Right cardiac atrium (tissue), 5 donors: ENCODE measurements around the gene CTNNA3. TPM values are rescaled to one million over a fixed set of nuclear protein-coding genes. Genes with fewer than 3 reads are reported as not detected.
"Not testable (repeated sequence)": the region's sequence is repeated elsewhere in the genome, so short reads cannot be mapped to it uniquely, and the experiment has no call there.

Experiments used
- ATAC-seq, 2 donors: fragments of 200-7000 bp; cut with Tn5 transposase; one replicate each; pipeline versions ENCODE4 v1.8.0 to v1.9.1; 2020; ENCODE audit warnings: moderate library complexity in 2 of 2, mild to moderate bottlenecking in 1 of 2
- DNase-seq, 3 donors: peaks; one replicate each; pipeline ENCODE4 v3.0.0-alpha.2; 2020
- H3K27ac ChIP-seq: one replicate; pipeline ENCODE4 v1.5.1; 2013; ENCODE audit warnings: mild to moderate bottlenecking, low read length, control low read depth, moderate library complexity
- H3K27me3 ChIP-seq: one replicate; pipeline ENCODE4 v1.6.1; 2013; ENCODE audit not compliant: control insufficient read depth, insufficient read depth
- H3K4me1 ChIP-seq: one replicate; pipeline ENCODE4 v1.6.1; 2013; ENCODE audit warnings: low read length; ENCODE audit not compliant: control insufficient read depth, insufficient read depth
- H3K4me3 ChIP-seq: one replicate; pipeline ENCODE4 v1.5.1; 2013; ENCODE audit warnings: low read length, control low read depth
- H3K9me3 ChIP-seq: one replicate; pipeline ENCODE4 v1.6.1; 2013; ENCODE audit warnings: low read length; ENCODE audit not compliant: control insufficient read depth
- WGBS: extraction: QIAGEN DNeasy Blood & Tissue Kit; methylation state at CpG from one replicate; pipeline ENCODE4 v1.1.7; 2013; 5-methylcytosine and 5-hydroxymethylcytosine counted together
- intact Hi-C, 4 donors: fragments of 100-400 bp; cut with DNase I; formaldehyde crosslinking; loops; one replicate each; pipeline versions ENCODE4 v1.11.0 to v1.14.0; 2022 to 2023
- polyA plus RNA-seq: library from polyadenylated mRNA; stranded (reverse); fragments of 200-250 nt; gene quantifications from one replicate; pipeline ENCODE4 v1.2.3, GENCODE V29; 2013
- total RNA-seq, 4 donors: library from RNA; stranded (reverse); fragmentation: NEBNext Ultra II Directional; extraction: Animal tissue kit (Norgen Biotek cat#: 25700); gene quantifications; one replicate each; pipeline ENCODE4 v1.2.1, GENCODE V29; 2021
- donor health status: healthy with polysubstance abuse.
- donor health status: DM: no; HTN: yes; CAD: no.
- donor health status: DM: no; HTN: no; CAD: no.
- donor health status: DM: no; HTN: yes; CAD: no; lungs with severe emphysema.
- donor health status: DM: yes; HTN: yes; CAD: no.

CTNNA3 gene
- total and polyA plus RNA-seq, 5 donors: 4.5 to 81.7 (median 67.7) TPM

GRCh38 chr10:67438605-67439304 is 257.2 kb downstream of the CTNNA3 start:
- no peak for ATAC-seq

GRCh38 chr10:67433276-67433675 is 262.7 kb downstream of the CTNNA3 start:
- Histone ChIP-seq H3K27ac (no peak overlapping the region), H3K4me1 (no peaks in the 10 kb centered on the region), H3K27me3 (no peaks in the 10 kb centered on the region), H3K4me3 (no peak overlapping the region), H3K9me3 (no peaks in the 10 kb centered on the region)
- intact Hi-C loops: no loop called here
- ATAC-seq (no peak), DNase-seq (no peak)
- 73% methylated on average over 2 of the region's 2 CpGs for WGBS

More at GRCh38 chr10:67438605-67439304, 257.2 kb downstream of the CTNNA3 start:
- Histone ChIP-seq H3K4me3 (no peak overlapping the region), H3K9me3 (no peaks in the 10 kb centered on the region), H3K27me3 (no peaks in the 10 kb centered on the region), H3K4me1 (no peaks in the 10 kb centered on the region), H3K27ac (no peak overlapping the region)
- no peak for DNase-seq
- WGBS: 60% methylated on average over 4 of the region's 4 CpGs
- intact Hi-C loops: no loop called here

- Histone ChIP-seq H3K4me1 (no peaks in the 10 kb centered on the region), H3K27ac (no peak overlapping the region), H3K4me3 (no peak overlapping the region), H3K27me3 (no peaks in the 10 kb centered on the region), H3K9me3 (no peaks in the 10 kb centered on the region)
- WGBS: 86% methylated on average over 3 of the region's 3 CpGs
- ATAC-seq (no peak), DNase-seq (no peak)
- intact Hi-C loops: no loop called here
These were observed 293.4 kb downstream of the CTNNA3 start for GRCh38 chr10:67402620-67403019.

GRCh38 chr10:67401711-67402110 is 294.3 kb downstream of the CTNNA3 start:
- Histone ChIP-seq H3K27me3 (no peaks in the 10 kb centered on the region), H3K27ac (no peak overlapping the region), H3K4me1 (no peaks in the 10 kb centered on the region), H3K4me3 (no peak overlapping the region), H3K9me3 (no peaks in the 10 kb centered on the region)
- intact Hi-C loops: no loop called here
- 32% methylated on average over 1 of the region's 1 CpG for WGBS
- no peak for DNase-seq
- no peak for ATAC-seq

GRCh38 chr10:67386841-67387533 is 309.0 kb downstream of the CTNNA3 start:
- ATAC-seq, H3K4me1 ChIP-seq, intact Hi-C loops, H3K4me3 ChIP-seq, DNase-seq, H3K27me3 ChIP-seq, H3K9me3 ChIP-seq, H3K27ac ChIP-seq: not testable (repeated sequence)
- WGBS: 18% methylated on average over 33 of the region's 33 CpGs

GRCh38 chr10:67386260-67386659 is 309.7 kb downstream of the CTNNA3 start:
- DNase-seq: no peak
- H3K27me3 ChIP-seq: no peaks in the 10 kb centered on the region
- WGBS: 82% methylated on average over 3 of the region's 3 CpGs
- H3K4me3 ChIP-seq: no peak overlapping the region
- H3K4me1 ChIP-seq: no peaks in the 10 kb centered on the region
- H3K27ac ChIP-seq: no peak overlapping the region
- no peak for ATAC-seq
- no peaks in the 10 kb centered on the region for H3K9me3 ChIP-seq
- intact Hi-C loops: no loop called here

GRCh38 chr10:67385566-67385965 is 310.4 kb downstream of the CTNNA3 start:
- 83% methylated on average over 2 of the region's 2 CpGs for WGBS

GRCh38 chr10:67385089-67385488 is 310.9 kb downstream of the CTNNA3 start:
- H3K27ac ChIP-seq: no peak overlapping the region
- intact Hi-C loops: no loop called here
- DNase-seq: no peak
- H3K27me3 ChIP-seq: no peaks in the 10 kb centered on the region
- ATAC-seq: no peak
- no peaks in the 10 kb centered on the region for H3K4me1 ChIP-seq
- no peaks in the 10 kb centered on the region for H3K9me3 ChIP-seq
- no peak overlapping the region for H3K4me3 ChIP-seq

More at GRCh38 chr10:67385566-67385965, 310.4 kb downstream of the CTNNA3 start:
- Histone ChIP-seq H3K27me3 (no peaks in the 10 kb centered on the region), H3K27ac (no peak overlapping the region), H3K4me1 (no peaks in the 10 kb centered on the region), H3K4me3 (no peak overlapping the region), H3K9me3 (no peaks in the 10 kb centered on the region)
- DNase-seq (no peak), ATAC-seq (no peak)
- intact Hi-C loops: no loop called here

- H3K27ac ChIP-seq: no peak overlapping the region
- no peaks in the 10 kb centered on the region for H3K4me1 ChIP-seq
- H3K9me3 ChIP-seq: no peaks in the 10 kb centered on the region
- intact Hi-C loops: no loop called here
- 46% methylated on average over 1 of the region's 1 CpG for WGBS
- H3K4me3 ChIP-seq: no peak overlapping the region
- no peaks in the 10 kb centered on the region for H3K27me3 ChIP-seq
- DNase-seq (no peak), ATAC-seq (no peak)
These were observed 364.7 kb downstream of the CTNNA3 start for GRCh38 chr10:67331121-67331910.

GRCh38 chr10:67327626-67328535 is 368.1 kb downstream of the CTNNA3 start:
- H3K27ac ChIP-seq: no peak overlapping the region
- H3K9me3 ChIP-seq: no peaks in the 10 kb centered on the region
- no peaks in the 10 kb centered on the region for H3K4me1 ChIP-seq
- intact Hi-C loops: no loop called here
- 78% methylated on average over 9 of the region's 9 CpGs for WGBS
- peak in 1 of 3 donors; percentile 18 for DNase-seq
- peak in 1 of 2 donors; percentile 31 for ATAC-seq
- no peak overlapping the region for H3K4me3 ChIP-seq
- no peaks in the 10 kb centered on the region for H3K27me3 ChIP-seq
